ENCODE data around the gene SYT13. TPM values are rescaled to one million over a fixed set of nuclear protein-coding genes. Genes with fewer than 3 reads are reported as not detected.

SYT13 gene
- total and polyA plus RNA-seq, 8 donors = 2.5 to 30.9 (median 6.6) TPM

- FAIRE-seq (no peak), ATAC-seq (no peak), DNase-seq (no peak)
- no peak overlapping the region for H3K4me3 ChIP-seq
- H3K9me3 ChIP-seq = no peaks in the 10 kb centered on the region
- intact Hi-C loops (cut with DNase I) = no loop called here
- no peak overlapping the region for H3K27ac ChIP-seq
- no peaks in the 10 kb centered on the region for H3K36me3 ChIP-seq
- no peaks in the 10 kb centered on the region for H3K27me3 ChIP-seq
- 70 to 86% methylated on average over 2 of the region's 2 CpGs for WGBS, 2 donors
- no peaks in the 10 kb centered on the region for H3K4me1 ChIP-seq
- no peak for TF ChIP-seq CTCF (IDR thresholded peaks at IDR 0.05)
Observed at GRCh38 chr11:45248501-45249011, 37.6 kb downstream of the SYT13 start.

DNA sequence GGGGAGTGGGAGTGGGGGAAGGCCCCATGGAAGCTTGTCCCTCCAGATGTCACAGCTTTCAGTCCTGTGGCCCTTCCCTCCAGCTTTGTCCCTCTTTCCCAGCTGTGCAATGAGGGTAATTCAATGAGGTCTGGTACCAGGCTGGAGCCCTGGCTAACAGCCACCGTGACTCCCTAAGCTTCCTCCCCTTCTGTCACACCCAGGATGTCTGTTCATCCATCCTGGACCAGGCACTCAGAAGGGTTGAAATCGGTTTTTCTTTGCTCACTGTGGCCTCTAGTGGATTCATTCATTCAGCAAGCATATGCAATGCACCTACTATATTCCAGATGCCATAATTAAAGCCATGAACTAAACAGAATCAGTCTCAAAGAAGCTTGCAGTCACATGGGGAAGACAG lies 38.7 kb downstream of the SYT13 start:
- no peaks in the 10 kb centered on the region for H3K36me3 ChIP-seq
- no peaks in the 10 kb centered on the region for H3K4me1 ChIP-seq
- FAIRE-seq (no peak), ATAC-seq (no peak), DNase-seq (no peak)
- H3K4me3 ChIP-seq = no peak overlapping the region
- H3K27me3 ChIP-seq = no peaks in the 10 kb centered on the region
- H3K27ac ChIP-seq = no peak overlapping the region
- 53 to 56% methylated on average over 2 of the region's 2 CpGs for WGBS, 2 donors
- no peak for TF ChIP-seq CTCF (IDR thresholded peaks at IDR 0.05)
- intact Hi-C loops (cut with DNase I) = no loop called here
- H3K9me3 ChIP-seq = no peaks in the 10 kb centered on the region

- no peak overlapping the region for H3K27ac ChIP-seq
- ATAC-seq = no peak
- FAIRE-seq = no peak
- intact Hi-C loops (cut with DNase I) = no loop called here
- no peak for DNase-seq
- H3K36me3 ChIP-seq = no peaks in the 10 kb centered on the region
- TF ChIP-seq CTCF (IDR thresholded peaks at IDR 0.05) = no peak
- H3K9me3 ChIP-seq = no peaks in the 10 kb centered on the region
- no peaks in the 10 kb centered on the region for H3K4me1 ChIP-seq
- H3K4me3 ChIP-seq = no peak overlapping the region
- no peaks in the 10 kb centered on the region for H3K27me3 ChIP-seq
- 87 to 90% methylated on average over 8 of the region's 8 CpGs for WGBS, 2 donors
Observed at GRCh38 chr11:45246241-45246640, 39.9 kb downstream of the SYT13 start.

DNA sequence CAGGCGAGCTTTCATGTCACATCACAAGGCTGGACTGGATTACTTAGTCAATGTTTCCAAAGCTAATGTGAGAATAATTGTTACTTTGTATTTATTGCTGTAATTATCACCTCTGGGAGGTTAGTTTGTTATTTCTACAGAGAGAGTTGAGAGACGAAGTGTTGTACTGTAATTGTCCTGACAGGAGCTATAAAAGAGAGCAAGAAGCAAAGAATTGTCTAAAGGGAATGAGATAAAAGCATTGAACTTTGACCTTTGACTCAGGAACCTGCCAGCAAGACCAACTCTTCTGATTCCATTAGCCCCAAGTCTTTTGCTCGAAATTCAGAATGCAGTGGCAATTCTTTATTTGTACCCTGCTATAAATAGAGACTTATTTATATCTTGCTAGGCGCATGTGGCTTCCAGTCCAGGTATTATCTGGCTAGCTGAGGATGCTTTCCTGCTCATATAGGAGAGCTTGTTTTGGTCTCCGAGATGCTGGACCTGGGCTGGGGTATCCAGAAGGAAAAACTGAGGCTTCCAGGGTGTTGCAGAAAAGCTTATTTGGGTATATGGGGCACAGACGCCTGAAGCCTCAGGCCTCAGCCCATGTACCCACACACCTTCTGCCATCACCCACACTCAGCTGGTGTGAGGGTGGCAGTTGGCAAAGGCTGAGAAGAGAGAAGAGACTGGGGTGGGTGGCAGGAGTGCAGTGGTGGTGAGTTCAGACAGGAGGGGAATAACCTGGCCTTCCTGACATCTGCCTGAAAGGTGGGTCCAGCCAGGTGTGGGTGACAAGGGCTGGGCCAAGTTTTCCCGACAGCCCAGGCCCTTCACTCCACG lies 40.7 kb downstream of the SYT13 start:
- H3K27me3 ChIP-seq = no peaks in the 10 kb centered on the region
- no peak for TF ChIP-seq CTCF (IDR thresholded peaks at IDR 0.05)
- intact Hi-C loops (cut with DNase I) = no loop called here
- no peaks in the 10 kb centered on the region for H3K4me1 ChIP-seq
- H3K4me3 ChIP-seq = no peak overlapping the region
- WGBS, 2 donors = 73 to 76% methylated on average over 8 of the region's 8 CpGs
- ATAC-seq = no peak
- no peaks in the 10 kb centered on the region for H3K36me3 ChIP-seq
- no peak for FAIRE-seq
- H3K27ac ChIP-seq = no peak overlapping the region
- H3K9me3 ChIP-seq = no peaks in the 10 kb centered on the region
- no peak for DNase-seq

DNA sequence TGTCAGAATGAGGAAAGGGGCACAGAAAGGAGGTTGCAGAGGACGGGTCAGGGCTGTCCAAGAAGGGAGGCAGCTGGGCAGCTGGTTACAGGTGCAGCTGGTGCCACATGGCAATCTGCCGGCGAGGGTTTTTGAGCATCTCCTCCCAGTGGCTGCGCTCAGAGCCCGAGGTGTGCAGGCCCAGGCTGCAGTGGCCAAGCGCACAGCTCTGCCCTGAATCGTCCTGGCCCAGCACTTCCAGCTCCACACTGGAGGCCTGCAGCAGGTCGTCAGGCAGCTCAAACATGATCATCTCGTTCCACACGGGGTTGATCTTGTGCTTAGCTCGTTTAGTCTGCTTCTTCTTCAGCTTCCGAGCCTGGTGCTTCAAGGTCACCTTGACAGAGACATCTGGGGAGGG lies 42.2 kb downstream of the SYT13 start:
- no peak for ATAC-seq
- Histone ChIP-seq H3K4me3 (no peak overlapping the region), H3K36me3 (no peaks in the 10 kb centered on the region), H3K27me3 (no peaks in the 10 kb centered on the region), H3K27ac (no peak overlapping the region), H3K9me3 (no peaks in the 10 kb centered on the region), H3K4me1 (no peaks in the 10 kb centered on the region)
- 72 to 74% methylated on average over 12 of the region's 12 CpGs for WGBS, 2 donors
- no peak for DNase-seq
- intact Hi-C loops (cut with DNase I) = no loop called here
- no peak for FAIRE-seq
- TF ChIP-seq CTCF (IDR thresholded peaks at IDR 0.05) = no peak

All from pancreas (tissue), 10 donors.